Measurements from ENCODE around the gene NME5.

Gene NME5

GRCh38 chr5:138132543-138132942 is 6.7 kb downstream of the NME5 start:
- DNase-seq = no peak

GRCh38 chr5:138129347-138129746 is 9.9 kb downstream of the NME5 start:
- DNase-seq = no peak

- DNase-seq = no peak
Observed at GRCh38 chr5:138128334-138128733, 10.9 kb downstream of the NME5 start.

GRCh38 chr5:138115254-138115653 is 24.0 kb downstream of the NME5 start:
- DNase-seq = no peak

GRCh38 chr5:138111937-138112336 is 27.3 kb downstream of the NME5 start:
- DNase-seq = no peak

- no peak for DNase-seq
Observed at GRCh38 chr5:138111181-138111580, 28.0 kb downstream of the NME5 start.

- no peak for DNase-seq
Observed at GRCh38 chr5:138110266-138110963, 28.8 kb downstream of the NME5 start.

- no peak for DNase-seq
Observed at GRCh38 chr5:138109463-138110265, 29.6 kb downstream of the NME5 start.

GRCh38 chr5:138107213-138107612 is 32.0 kb downstream of the NME5 start:
- DNase-seq = no peak

- DNase-seq = no peak
Observed at GRCh38 chr5:138105709-138106108, 33.5 kb downstream of the NME5 start.

GRCh38 chr5:138103319-138103637 is 36.0 kb downstream of the NME5 start:
- DNase-seq = no peak

- no peak for DNase-seq
Observed at GRCh38 chr5:138102454-138103318, 36.5 kb downstream of the NME5 start.

GRCh38 chr5:138096997-138097828 is 42.0 kb downstream of the NME5 start:
- DNase-seq = no peak

- no peak for DNase-seq
Observed at GRCh38 chr5:138096363-138096762, 42.9 kb downstream of the NME5 start.

- no peak for DNase-seq
Observed at GRCh38 chr5:138095100-138095907, 43.9 kb downstream of the NME5 start.

GRCh38 chr5:138093036-138093435 is 46.2 kb downstream of the NME5 start:
- DNase-seq = no peak

GRCh38 chr5:138092301-138092700 is 46.9 kb downstream of the NME5 start:
- no peak for DNase-seq

- no peak for DNase-seq
Observed at GRCh38 chr5:138091685-138092084, 47.5 kb downstream of the NME5 start.

- DNase-seq = no peak
Observed at GRCh38 chr5:138083702-138084101, 55.5 kb downstream of the NME5 start, which contains the start of gene WNT8A. Gene WNT8A, plus strand, starts transcription at chr5:138084033. Its CDS starts 95 bp downstream, at chr5:138084128.

GRCh38 chr5:138082033-138082432 is 57.2 kb downstream of the NME5 start:
- DNase-seq = no peak

- DNase-seq = no peak
Observed at GRCh38 chr5:138078006-138078643, 61.1 kb downstream of the NME5 start.
